GM19468 (cell line): Measurements from ENCODE around the gene DTNBP1.

Source experiments
- ATAC-seq: cut with Tn5 transposase; IDR thresholded peaks from one replicate; pipeline ENCODE4 v1.9.1; 2021; ENCODE audit warnings: mild to moderate bottlenecking, moderate library complexity, moderate number of reproducible peaks; ENCODE audit not compliant: unreplicated experiment; ENCODE audit errors: extremely low read depth

DTNBP1 gene

GRCh38 chr6:15491986-15492269, 170.9 kb downstream of the DTNBP1 start:
- no peak for ATAC-seq

GRCh38 chr6:15491255-15491985, 171.4 kb downstream of the DTNBP1 start:
- no peak for ATAC-seq

- no peak for ATAC-seq
Observed at GRCh38 chr6:15490242-15491100, 172.4 kb downstream of the DTNBP1 start.

- no peak for ATAC-seq
Observed at GRCh38 chr6:15489261-15489962, 173.4 kb downstream of the DTNBP1 start.

DNA sequence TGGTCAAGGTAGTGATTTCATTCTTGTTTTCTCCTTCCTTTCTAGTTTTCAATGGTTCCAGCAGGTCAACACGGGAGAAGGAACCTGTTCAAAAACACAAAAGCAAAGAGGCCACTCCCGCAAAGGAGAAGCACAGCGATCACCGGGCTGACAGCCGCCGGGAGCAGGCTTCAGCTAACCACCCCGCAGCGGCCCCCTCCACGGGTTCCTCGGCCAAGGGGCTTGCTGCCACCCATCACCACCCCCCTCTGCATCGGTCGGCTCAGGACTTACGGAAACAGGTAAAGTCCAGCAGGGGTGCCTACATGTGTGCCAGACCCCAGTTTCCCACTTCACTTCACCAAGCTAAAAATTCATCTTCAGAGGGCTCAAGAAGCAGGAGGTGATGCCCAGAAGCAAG, 175.6 kb downstream of the DTNBP1 start:
- ATAC-seq, result no peak

- ATAC-seq, result no peak
Observed at GRCh38 chr6:15485936-15486335, 176.9 kb downstream of the DTNBP1 start.

DNA sequence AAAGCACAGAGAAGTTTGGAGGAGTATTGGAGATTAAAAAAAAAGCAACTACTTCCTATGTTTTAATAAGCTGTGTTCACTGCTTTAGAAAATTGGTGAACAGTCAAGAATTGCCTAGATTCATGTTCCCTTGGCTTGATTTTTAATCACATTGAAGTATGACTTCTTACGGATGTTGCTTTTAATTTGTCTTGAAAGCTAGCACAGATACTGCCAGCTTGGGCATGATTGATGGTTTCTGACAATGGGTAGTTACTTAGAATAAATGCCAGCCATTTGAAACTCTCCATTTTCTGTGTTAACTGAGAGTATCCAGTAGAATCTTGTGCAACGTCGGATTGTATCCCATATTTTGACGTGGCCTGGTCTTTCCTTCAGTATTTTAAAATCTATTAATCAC, 178.0 kb downstream of the DTNBP1 start:
- no peak for ATAC-seq

DNA sequence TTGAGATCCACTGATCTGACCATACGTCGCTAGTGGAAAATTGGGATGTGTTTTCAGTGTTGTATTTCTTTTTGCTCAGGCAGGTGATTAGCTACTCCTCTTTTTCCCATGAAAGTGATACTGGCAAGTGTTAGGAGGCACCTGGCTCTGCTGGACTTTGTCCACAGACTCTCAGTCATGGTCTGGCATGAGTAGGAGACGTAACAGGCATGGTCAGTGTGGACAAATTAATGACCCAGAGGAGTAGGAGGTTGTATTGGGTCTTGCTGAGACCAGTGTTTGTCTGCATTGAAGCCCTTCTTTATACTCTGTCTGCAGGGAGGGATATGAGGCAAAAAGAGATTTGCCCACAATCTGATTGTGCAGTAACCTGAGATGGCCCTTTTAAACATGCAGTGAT, 178.7 kb downstream of the DTNBP1 start:
- ATAC-seq, result no peak

GRCh38 chr6:15483060-15483459, 179.8 kb downstream of the DTNBP1 start:
- ATAC-seq, result no peak

- ATAC-seq, result no peak
Observed at GRCh38 chr6:15481390-15482291, 181.2 kb downstream of the DTNBP1 start.

GRCh38 chr6:15480525-15480924, 182.3 kb downstream of the DTNBP1 start:
- no peak for ATAC-seq

- no peak for ATAC-seq
Observed at GRCh38 chr6:15479761-15480160, 183.1 kb downstream of the DTNBP1 start.

- no peak for ATAC-seq
Observed at GRCh38 chr6:15477746-15478145, 185.1 kb downstream of the DTNBP1 start.

DNA sequence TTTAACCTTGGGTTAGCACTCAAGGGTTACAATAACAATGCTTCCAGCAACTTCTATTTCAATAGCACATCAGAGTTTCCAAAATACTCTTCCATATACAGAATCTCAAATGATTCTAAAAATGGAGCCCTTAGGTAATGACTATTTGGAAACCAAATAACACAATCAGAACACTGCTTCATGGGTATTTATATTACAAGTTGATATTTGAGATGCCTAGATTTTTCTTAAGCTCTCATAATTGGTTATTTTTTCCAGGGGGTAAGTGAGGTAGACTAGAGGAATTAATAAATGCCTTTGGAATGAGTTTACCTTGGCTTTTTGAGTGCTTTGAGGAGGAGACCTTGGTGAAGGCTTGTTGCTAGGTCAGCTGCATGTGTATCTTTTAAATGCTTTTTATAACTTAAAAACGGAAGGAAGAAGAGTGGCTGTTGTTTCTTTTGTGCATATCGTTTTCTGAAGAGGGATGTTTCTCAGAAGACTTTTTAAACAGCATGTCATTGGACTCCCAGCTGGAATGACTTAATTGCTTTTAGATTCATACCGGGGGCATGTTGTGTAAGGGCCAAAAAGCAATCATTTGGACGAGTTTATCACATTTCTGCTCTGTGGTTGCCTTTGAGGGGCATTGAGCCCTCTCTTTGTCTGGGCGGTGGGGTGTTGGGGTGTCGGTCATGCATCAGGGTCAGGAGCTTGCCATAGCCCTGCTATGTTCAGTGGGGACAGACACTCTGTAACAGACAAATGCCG, 186.0 kb downstream of the DTNBP1 start:
- no peak for ATAC-seq

DNA sequence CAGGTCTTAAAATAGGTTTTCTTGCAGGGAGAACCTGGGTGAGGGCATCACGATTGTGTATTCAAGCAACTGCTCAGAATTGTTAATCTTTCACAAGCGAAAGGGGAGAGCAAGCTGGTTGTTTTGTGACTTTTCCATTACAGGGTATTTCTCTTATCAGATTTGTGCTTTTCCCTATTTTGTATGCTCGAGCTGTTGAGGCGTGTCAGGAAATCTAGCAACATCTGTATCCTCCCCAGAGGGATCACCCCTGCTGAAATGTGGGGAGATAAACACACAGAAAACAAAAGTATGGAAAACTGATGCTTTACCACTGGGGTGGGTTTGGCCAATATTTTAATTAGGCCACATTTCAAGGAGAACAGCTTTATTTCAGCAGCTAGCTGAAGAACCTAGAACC, 187.0 kb downstream of the DTNBP1 start:
- ATAC-seq, result no peak

- no peak for ATAC-seq
Observed at GRCh38 chr6:15475261-15475660, 187.6 kb downstream of the DTNBP1 start.

DNA sequence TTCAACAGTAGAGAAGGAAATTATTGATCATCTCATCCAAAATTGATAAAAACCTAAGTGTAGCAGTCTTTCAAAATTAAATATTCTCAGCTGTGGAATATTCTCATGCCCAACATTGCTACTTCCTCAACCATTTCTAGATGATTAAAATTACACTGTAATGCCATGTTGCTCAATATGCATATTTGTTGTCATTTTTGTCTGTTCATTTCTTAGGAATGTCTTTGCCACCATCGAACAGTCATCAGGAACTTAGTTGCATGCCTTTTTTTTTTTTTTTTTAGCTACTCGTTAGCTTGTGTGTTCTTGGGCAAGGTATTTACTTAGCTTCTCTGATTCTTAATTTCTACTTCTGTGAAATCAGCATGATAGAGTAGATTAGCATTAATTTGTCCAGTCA, 188.6 kb downstream of the DTNBP1 start:
- no peak for ATAC-seq

DNA sequence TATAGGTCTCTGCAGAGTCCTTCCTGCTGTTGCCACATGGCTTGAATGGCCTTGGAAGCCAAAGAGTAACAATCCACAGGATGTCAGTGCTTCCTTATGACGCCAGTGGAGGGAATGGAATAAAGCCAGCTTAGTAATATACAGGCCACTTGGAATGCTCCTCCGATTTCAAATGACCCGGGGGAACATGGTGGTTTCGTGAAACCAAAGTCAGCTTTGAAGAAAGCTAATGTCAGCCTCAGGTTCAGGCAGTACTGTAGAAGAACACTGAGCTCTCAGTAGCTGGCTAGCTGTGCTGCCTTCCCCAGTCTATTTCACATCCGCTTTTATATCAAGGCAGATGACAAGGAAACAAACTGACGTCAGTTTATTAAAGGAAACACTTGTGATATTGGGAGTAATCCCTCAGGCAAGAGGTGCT, 189.1 kb downstream of the DTNBP1 start:
- ATAC-seq, result no peak

DNA sequence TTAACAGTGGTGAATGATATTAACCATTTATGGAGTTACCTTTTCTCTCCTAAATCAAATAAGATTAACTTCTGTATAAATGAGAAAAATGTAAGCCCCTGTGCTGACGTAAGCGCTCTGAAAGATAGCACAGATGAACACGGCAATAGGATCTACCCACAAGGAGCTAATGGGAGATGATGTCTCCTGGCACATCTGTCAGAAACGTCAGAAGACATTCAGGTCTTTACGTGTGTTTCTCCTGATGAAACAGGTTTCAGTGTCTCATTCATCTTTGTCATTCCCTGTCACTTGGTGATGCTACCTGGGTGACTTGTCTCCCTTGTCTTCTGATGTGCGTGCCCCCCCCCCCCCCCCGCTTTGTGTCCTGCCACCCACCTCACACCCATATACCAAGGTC, 189.7 kb downstream of the DTNBP1 start:
- no peak for ATAC-seq
